Renal pelvis (tissue), 3 donors: Measurements from ENCODE around the gene VSX1. TPM values are rescaled to one million over a fixed set of nuclear protein-coding genes. Genes with fewer than 3 reads are reported as not detected.

Source experiments
- polyA plus RNA-seq, 3 donors: library from polyadenylated mRNA; unstranded; fragments of 120-200 nt; gene quantifications; one replicate each; pipeline ENCODE4 v1.2.1, GENCODE V29; 2013; ENCODE audit not compliant: insufficient read length in 3 of 3

VSX1 gene
- polyA plus RNA-seq, 3 donors, result 0.04 TPM; not detected in 2

Other genes with a start within 250 kb of the VSX1 start
- gene CST7, start 132.9 kb downstream of the VSX1 start, polyA plus RNA-seq, result under 1 TPM; 0.24 to 0.46 (median 0.38) TPM
- gene APMAP, start 89.4 kb downstream of the VSX1 start, polyA plus RNA-seq, result 100 to 1,000 TPM in 1 of 3 donors, 10 to 100 TPM in 2; 92.8 to 100 (median 93.9) TPM
- 10 to 100 TPM; 28.8 to 31.8 (median 31.8) TPM for gene ACSS1, start 24.0 kb downstream of the VSX1 start, polyA plus RNA-seq
- gene ENTPD6, start 113.6 kb upstream of the VSX1 start, polyA plus RNA-seq, result 10 to 100 TPM; 45.4 to 55.6 (median 51.1) TPM
- gene PYGB, start 165.9 kb upstream of the VSX1 start, polyA plus RNA-seq, result 10 to 100 TPM; 48.4 to 59.9 (median 51.8) TPM